CD4-positive, alpha-beta T cell (primary cell): ENCODE data around the gene PARVB. TPM values are rescaled to one million over a fixed set of nuclear protein-coding genes. Genes with fewer than 3 reads are reported as not detected.

ENCODE experiments used
- ATAC-seq: fragments of 200-7000 bp; cut with Tn5 transposase; one replicate; pipeline ENCODE4 v1.10.0; 2022; ENCODE audit warnings: mild to moderate bottlenecking; ENCODE audit not compliant: poor library complexity
- CTCF ChIA-PET: fragments of 350-600 bp; sonication (Branson Sonifier 250); formaldehyde crosslinking; loops from one replicate; lab custom pipeline; 2021; ENCODE audit warnings: antibody characterized with exemption, inconsistent platforms; lab: Charles Lee
- POLR2A ChIA-PET: fragments of 350-600 bp; sonication (Branson Sonifier 250); formaldehyde crosslinking; loops from one replicate; lab custom pipeline; 2021; ENCODE audit warnings: antibody characterized with exemption, inconsistent platforms; lab: Charles Lee
- DNase-seq, 14 experiments: peaks; one replicate each; pipeline ENCODE4 v3.0.0-alpha.2; 2013 to 2020; ENCODE audit warnings: mixed read lengths in 2 of 14
- H3K27ac ChIP-seq, 2 donors: one replicate each; pipeline versions ENCODE4 v1.5.1 to v1.7.0; 2013; ENCODE audit warnings: low read length in 2 of 2, low read depth in 1 of 2, mild to moderate bottlenecking in 1 of 2
- H3K27me3 ChIP-seq, 2 experiments: 1 replicate in 1 of 2; 2 replicates in 1 of 2; pipeline versions ENCODE4 v1.6.1 to v1.7.0; 2013; ENCODE audit warnings: low read length in 2 of 2, control low read depth in 1 of 2, mild to moderate bottlenecking in 1 of 2, moderate library complexity in 1 of 2; ENCODE audit not compliant: insufficient read depth in 2 of 2, control insufficient read depth in 1 of 2
- H3K36me3 ChIP-seq: one replicate; pipeline ENCODE4 v1.6.1; 2013; ENCODE audit warnings: low read length, control low read depth; ENCODE audit not compliant: insufficient read depth
- H3K4me1 ChIP-seq: one replicate; pipeline ENCODE4 v1.6.1; 2013; ENCODE audit warnings: low read length, control low read depth; ENCODE audit not compliant: insufficient read depth
- H3K4me3 ChIP-seq: one replicate; pipeline ENCODE4 v1.5.1; 2013; ENCODE audit warnings: mild to moderate bottlenecking, low read length, moderate library complexity
- H3K9me3 ChIP-seq, 2 experiments: 1 replicate in 1 of 2; 2 replicates in 1 of 2; pipeline versions ENCODE4 v1.6.1 to v1.7.0; 2013; ENCODE audit warnings: low read length in 2 of 2, mild to moderate bottlenecking in 2 of 2, control low read depth in 1 of 2, moderate library complexity in 1 of 2; ENCODE audit not compliant: control insufficient read depth in 1 of 2, insufficient read depth in 1 of 2
- H3K27ac Mint-ChIP-seq: one replicate; pipeline ENCODE4 v1.8.0; 2020; ENCODE audit warnings: mixed read lengths
- H3K27me3 Mint-ChIP-seq: one replicate; pipeline ENCODE4 v1.8.0; 2021; ENCODE audit warnings: mixed read lengths
- H3K36me3 Mint-ChIP-seq: one replicate; pipeline ENCODE4 v1.8.0; 2021; ENCODE audit warnings: low read depth, mixed read lengths
- H3K4me1 Mint-ChIP-seq: one replicate; pipeline ENCODE4 v1.8.0; 2021; ENCODE audit warnings: low read depth, mixed read lengths
- H3K4me3 Mint-ChIP-seq: one replicate; pipeline ENCODE4 v1.8.0; 2020; ENCODE audit warnings: mild to moderate bottlenecking, mixed read lengths
- H3K9me3 Mint-ChIP-seq: one replicate; pipeline ENCODE4 v1.8.0; 2020; ENCODE audit warnings: mixed read lengths
- intact Hi-C, 2 experiments: fragments of 100-400 bp; cut with DNase I in 1 of 2; cut with micrococcal nuclease in 1 of 2; formaldehyde crosslinking; loops; one replicate each; pipeline versions ENCODE4 v1.15.1 to v1.9.0; 2023 to 2025; cut with DNase I, micrococcal nuclease
- total RNA-seq, 174 experiments: library from RNA in 2 of 174; stranded (reverse) in 2 of 174; gene quantifications; one replicate each; pipeline ENCODE4 v1.2.3 and lab custom pipeline; 2021 to 2026
- TF ChIP-seq, protein P1 (sequence below): fragments of 200-600 bp; IDR thresholded peaks from one replicate; pipeline ENCODE4 v1.8.0; 2022; ENCODE audit warnings: antibody characterized with exemption, mild to moderate bottlenecking

PARVB gene
- total RNA-seq, 2 experiments from 2014 or later = 6.2 to 6.4 TPM

DNA sequence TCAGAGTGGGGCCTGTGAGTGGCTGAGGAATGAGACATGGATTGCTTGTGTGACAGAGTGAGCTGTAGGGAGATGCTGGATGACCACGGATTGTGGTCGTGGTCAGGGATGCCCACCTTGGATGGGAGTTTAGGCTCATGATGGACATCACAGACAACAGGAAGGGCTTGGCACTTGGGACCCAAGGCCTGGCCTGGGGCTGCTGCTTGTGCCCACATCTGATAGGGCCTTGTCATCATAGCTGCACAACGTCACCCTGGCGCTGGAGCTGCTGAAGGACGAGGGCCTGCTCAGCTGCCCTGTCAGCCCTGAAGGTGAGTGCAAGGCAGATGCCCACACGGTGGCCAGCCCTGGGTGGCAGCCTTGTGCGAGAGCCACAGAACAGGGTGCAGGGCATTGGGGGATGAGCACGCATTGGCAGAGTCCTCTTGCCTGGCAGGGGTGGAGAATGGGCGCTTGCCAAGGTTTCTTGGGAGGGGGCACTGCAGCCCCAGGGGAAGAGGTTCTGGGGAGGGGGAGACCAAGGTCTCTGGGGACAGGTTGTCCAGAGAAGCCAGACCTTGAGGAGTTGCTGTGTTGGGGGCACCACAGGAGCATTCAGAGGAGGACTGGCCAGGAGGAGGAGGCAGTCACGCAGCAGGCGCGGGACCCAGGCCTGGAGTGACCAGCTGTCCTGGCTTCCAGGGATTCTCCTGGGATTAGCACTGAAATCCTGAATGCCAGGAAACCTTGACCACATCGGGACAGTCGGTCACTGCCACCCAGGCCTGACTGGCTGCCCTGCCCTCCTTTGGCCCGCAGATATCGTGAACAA, 181.6 kb downstream of the PARVB start:
- Histone ChIP-seq H3K36me3 (peaks cover 44% of the 10 kb centered on the region), H3K9me3 (peaks cover 0 to 6% of the 10 kb centered on the region in 2 experiments), H3K4me1 (peaks cover 2% of the 10 kb centered on the region), H3K4me3 (no peak overlapping the region), H3K27me3 (no peaks in the 10 kb centered on the region), H3K27ac (no peak overlapping the region)
- DNase-seq = no peak
- H3K36me3 Mint-ChIP-seq = peaks cover 58% of the 10 kb centered on the region
- no peak overlapping the region for H3K27ac Mint-ChIP-seq
- TF ChIP-seq, protein P1, sequence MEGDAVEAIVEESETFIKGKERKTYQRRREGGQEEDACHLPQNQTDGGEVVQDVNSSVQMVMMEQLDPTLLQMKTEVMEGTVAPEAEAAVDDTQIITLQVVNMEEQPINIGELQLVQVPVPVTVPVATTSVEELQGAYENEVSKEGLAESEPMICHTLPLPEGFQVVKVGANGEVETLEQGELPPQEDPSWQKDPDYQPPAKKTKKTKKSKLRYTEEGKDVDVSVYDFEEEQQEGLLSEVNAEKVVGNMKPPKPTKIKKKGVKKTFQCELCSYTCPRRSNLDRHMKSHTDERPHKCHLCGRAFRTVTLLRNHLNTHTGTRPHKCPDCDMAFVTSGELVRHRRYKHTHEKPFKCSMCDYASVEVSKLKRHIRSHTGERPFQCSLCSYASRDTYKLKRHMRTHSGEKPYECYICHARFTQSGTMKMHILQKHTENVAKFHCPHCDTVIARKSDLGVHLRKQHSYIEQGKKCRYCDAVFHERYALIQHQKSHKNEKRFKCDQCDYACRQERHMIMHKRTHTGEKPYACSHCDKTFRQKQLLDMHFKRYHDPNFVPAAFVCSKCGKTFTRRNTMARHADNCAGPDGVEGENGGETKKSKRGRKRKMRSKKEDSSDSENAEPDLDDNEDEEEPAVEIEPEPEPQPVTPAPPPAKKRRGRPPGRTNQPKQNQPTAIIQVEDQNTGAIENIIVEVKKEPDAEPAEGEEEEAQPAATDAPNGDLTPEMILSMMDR = no peak
- H3K4me1 Mint-ChIP-seq = no peaks in the 10 kb centered on the region
- CTCF ChIA-PET = no interaction called here
- ATAC-seq = no peak
- peaks cover 6% of the 10 kb centered on the region for H3K9me3 Mint-ChIP-seq
- intact Hi-C loops = no loop called here
- H3K4me3 Mint-ChIP-seq = no peak overlapping the region
- POLR2A ChIA-PET = no interaction called here
- no peaks in the 10 kb centered on the region for H3K27me3 Mint-ChIP-seq

DNA sequence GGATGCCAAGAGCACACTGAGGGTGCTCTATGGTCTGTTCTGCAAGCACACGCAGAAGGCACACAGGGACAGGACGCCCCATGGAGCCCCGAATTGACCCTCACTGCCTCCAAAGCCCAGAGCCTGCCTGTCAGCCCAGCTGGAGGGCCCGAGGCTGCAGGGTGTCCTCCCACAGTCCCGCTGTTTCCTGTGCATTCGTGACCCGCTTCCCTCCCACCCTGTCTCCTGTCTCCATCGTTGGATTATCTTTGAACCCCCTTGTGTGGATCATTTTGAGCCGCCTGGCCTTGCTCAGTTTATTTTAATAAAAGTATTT, 182.2 kb downstream of the PARVB start:
- Histone ChIP-seq H3K36me3 (peaks cover 38% of the 10 kb centered on the region), H3K27me3 (no peaks in the 10 kb centered on the region), H3K4me1 (no peaks in the 10 kb centered on the region), H3K27ac (no peak overlapping the region), H3K9me3 (peaks cover 0 to 6% of the 10 kb centered on the region in 2 experiments), H3K4me3 (no peak overlapping the region)
- Mint-ChIP-seq H3K27ac (no peak overlapping the region), H3K27me3 (no peaks in the 10 kb centered on the region), H3K4me1 (no peaks in the 10 kb centered on the region), H3K4me3 (no peak overlapping the region), H3K9me3 (peaks cover 6% of the 10 kb centered on the region), H3K36me3 (peaks cover 58% of the 10 kb centered on the region)
- CTCF ChIA-PET = no interaction called here
- POLR2A ChIA-PET = no interaction called here
- ATAC-seq (no peak), DNase-seq (no peak)
- intact Hi-C loops = no loop called here
- TF ChIP-seq, protein P1 = no peak

DNA sequence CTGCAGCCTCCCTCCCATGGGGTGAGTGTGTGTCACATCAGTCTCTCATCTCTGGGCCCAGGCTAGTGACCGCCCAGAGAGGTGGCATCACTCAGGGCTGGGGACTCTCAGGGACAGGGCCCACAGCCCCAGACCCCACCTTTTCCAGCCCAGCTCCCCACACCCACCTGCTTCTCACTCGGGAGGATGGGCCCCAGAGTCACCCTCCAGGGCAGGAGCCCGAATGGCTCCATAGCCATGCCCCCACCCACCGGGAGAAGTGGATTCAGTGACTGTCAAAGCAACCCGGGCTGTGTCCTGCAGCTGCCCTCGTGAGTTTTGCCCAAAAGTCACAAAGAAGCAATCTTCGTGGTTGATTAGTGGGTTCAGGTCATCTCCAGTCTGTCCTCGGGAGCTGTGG, 182.6 kb downstream of the PARVB start:
- H3K36me3 ChIP-seq = peaks cover 34% of the 10 kb centered on the region
- Mint-ChIP-seq H3K4me1 (no peaks in the 10 kb centered on the region), H3K27me3 (no peaks in the 10 kb centered on the region), H3K36me3 (peaks cover 60% of the 10 kb centered on the region), H3K4me3 (no peak overlapping the region), H3K27ac (no peak overlapping the region), H3K9me3 (peaks cover 6% of the 10 kb centered on the region)
- no peak overlapping the region for H3K4me3 ChIP-seq
- DNase-seq = no peak
- peaks cover 0 to 6% of the 10 kb centered on the region in 2 experiments for H3K9me3 ChIP-seq
- TF ChIP-seq, protein P1 = no peak
- no peak for ATAC-seq
- no peak overlapping the region for H3K27ac ChIP-seq
- intact Hi-C loops = no loop called here
- no peaks in the 10 kb centered on the region for H3K27me3 ChIP-seq
- no peaks in the 10 kb centered on the region for H3K4me1 ChIP-seq
- CTCF ChIA-PET = no interaction called here
- POLR2A ChIA-PET = no interaction called here
